ENCODE measurements around the gene MPPED1. TPM values are rescaled to one million over a fixed set of nuclear protein-coding genes. Genes with fewer than 3 reads are reported as not detected.

Gene MPPED1
- total and polyA plus RNA-seq, 9 donors = 0.21 to 4.5 (median 0.52) TPM

DNA sequence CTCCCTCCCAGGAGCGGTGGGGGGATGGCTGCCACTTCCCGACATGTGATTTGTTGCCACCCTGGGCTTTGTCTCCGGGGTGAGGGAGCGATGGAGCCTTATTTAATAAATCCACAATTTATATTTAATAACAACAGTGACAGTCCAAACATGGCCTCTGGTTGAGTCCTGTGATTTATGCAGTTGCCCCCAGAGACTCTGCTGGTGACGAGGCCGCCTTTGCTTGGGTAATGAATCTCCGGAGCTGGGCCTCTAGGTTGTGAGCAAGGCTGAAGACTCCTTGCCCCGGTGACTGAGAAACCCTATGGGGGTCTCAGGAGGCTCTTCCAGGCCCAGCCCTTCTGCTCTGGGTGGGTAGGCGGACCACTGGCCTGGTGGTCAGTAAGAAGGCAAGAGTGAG is 16.7 kb downstream of the MPPED1 start:
- Histone ChIP-seq H3K4me3 (ENCODE audit: low read length) (no peak overlapping the region), H3K9me3 (replicated peaks; ENCODE audit: control insufficient read depth, low read depth, low read length) (no peaks in the 10 kb centered on the region), H3K36me3 (ENCODE audit: control insufficient read depth, insufficient read depth, low read length) (no peaks in the 10 kb centered on the region), H3K4me1 (ENCODE audit: control insufficient read depth, insufficient read depth, low read length) (peaks cover 5% of the 10 kb centered on the region), H3K27me3 (ENCODE audit: control insufficient read depth, insufficient read depth, low read length) (peaks cover 26% of the 10 kb centered on the region), H3K27ac (ENCODE audit: low read length) (no peak overlapping the region)
- no peak for DNase-seq
- 45% methylated on average over 6 of the region's 9 CpGs for WGBS (ENCODE audit: insufficient coverage)

DNA sequence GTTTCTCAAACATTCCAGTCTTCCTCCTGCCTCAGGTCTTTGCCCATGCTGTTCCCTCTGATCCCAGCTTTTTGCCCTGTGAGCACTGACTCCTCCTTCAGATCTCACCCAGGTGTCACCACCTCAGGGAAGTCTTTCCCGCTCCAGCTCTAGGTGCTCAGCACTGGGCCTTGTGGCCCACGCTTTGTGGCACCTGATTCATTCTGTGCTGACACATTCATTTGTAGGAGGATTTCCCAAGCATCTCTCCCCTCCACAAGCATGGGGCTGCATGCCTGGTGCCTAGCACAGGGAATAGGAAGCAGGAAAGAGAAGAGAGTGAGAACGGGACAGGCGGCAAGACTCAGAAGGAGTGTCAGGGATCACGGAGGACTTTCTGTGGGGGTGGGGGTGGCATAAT is 17.6 kb downstream of the MPPED1 start:
- Histone ChIP-seq H3K4me3 (ENCODE audit: low read length) (no peak overlapping the region), H3K4me1 (ENCODE audit: control insufficient read depth, insufficient read depth, low read length) (peaks cover 5% of the 10 kb centered on the region), H3K27me3 (ENCODE audit: control insufficient read depth, insufficient read depth, low read length) (peaks cover 32% of the 10 kb centered on the region), H3K27ac (ENCODE audit: low read length) (no peak overlapping the region), H3K36me3 (ENCODE audit: control insufficient read depth, insufficient read depth, low read length) (no peaks in the 10 kb centered on the region), H3K9me3 (replicated peaks; ENCODE audit: control insufficient read depth, low read depth, low read length) (no peaks in the 10 kb centered on the region)
- 76% methylated on average over 3 of the region's 5 CpGs for WGBS (ENCODE audit: insufficient coverage)
- DNase-seq = no peak

DNA sequence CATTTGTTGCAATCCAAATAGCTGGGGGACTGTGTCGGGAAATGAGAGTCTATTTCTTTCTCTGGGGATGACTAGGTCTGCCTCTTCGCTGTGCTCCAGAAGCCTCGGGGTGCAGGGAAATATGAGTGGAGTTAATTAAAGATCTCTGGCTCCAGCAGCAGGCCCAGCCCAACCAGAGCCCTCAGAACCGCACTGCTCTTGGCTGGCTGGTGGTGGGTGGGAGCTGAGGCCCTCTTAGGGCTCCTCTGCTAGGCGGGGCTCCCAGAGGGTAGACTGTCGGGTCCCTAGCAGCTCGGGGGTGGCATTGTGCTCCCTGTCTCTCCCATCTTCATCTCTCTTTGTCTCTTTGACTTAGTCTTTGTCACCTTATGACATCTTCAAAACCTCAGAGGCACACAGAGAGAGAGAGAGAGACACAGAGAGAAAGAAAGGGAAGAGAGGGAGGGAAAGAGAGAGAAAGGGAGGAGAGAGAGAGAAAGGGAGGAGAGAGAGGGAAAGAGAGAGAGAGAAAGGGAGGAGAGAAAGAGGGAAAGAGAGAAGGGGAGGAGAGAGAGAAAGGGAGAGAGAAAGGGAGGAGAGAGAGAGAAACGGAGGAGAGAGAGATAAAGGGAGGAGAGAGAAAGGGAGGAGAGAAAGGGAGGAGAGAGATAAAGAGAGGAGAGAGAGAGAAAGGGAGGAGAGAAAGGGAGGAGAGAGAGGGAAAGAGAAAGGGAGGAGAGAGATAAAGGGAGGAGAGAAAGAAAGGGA is 20.2 kb downstream of the MPPED1 start:
- H3K4me1 ChIP-seq (ENCODE audit: control insufficient read depth, insufficient read depth, low read length) = no peaks in the 10 kb centered on the region
- H3K4me3 ChIP-seq (ENCODE audit: low read length) = no peak overlapping the region
- DNase-seq = no peak
- H3K9me3 ChIP-seq (replicated peaks; ENCODE audit: control insufficient read depth, low read depth, low read length) = no peaks in the 10 kb centered on the region
- 25% methylated on average over 5 of the region's 8 CpGs for WGBS (ENCODE audit: insufficient coverage)
- no peaks in the 10 kb centered on the region for H3K36me3 ChIP-seq (ENCODE audit: control insufficient read depth, insufficient read depth, low read length)
- peaks cover 43% of the 10 kb centered on the region for H3K27me3 ChIP-seq (ENCODE audit: control insufficient read depth, insufficient read depth, low read length)
- no peak overlapping the region for H3K27ac ChIP-seq (ENCODE audit: low read length)

DNA sequence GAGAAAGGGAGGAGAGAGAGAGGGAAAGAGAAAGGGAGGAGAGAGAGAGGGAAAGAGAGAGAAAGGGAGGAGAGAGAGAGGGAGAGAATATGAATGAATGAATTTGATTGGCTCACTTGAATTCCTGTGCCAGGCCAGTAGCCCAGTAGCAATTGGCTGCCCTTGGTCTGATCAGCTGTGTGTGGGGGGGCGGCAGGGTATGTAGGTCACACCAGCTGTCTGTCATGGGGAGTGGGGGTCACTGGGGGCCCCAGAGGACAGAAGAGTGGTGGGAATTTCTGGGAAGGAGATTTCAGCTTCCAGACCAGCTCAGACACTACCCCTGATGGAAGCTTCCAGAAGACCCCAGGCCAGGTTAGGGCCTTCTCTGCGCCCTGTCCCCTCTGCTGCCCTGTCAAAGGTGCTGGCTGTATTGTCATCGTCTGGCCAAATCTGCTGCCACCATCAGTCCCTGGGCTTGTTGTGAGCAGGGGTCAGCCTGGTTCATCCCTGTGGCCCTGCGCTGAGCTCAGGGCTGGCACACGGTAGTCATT is 21.1 kb downstream of the MPPED1 start:
- Histone ChIP-seq H3K4me3 (ENCODE audit: low read length) (no peak overlapping the region), H3K9me3 (replicated peaks; ENCODE audit: control insufficient read depth, low read depth, low read length) (no peaks in the 10 kb centered on the region), H3K36me3 (ENCODE audit: control insufficient read depth, insufficient read depth, low read length) (no peaks in the 10 kb centered on the region), H3K27me3 (ENCODE audit: control insufficient read depth, insufficient read depth, low read length) (peaks cover 43% of the 10 kb centered on the region), H3K4me1 (ENCODE audit: control insufficient read depth, insufficient read depth, low read length) (no peaks in the 10 kb centered on the region), H3K27ac (ENCODE audit: low read length) (no peak overlapping the region)
- WGBS (ENCODE audit: insufficient coverage) = 79% methylated on average over 4 of the region's 5 CpGs
- no peak for DNase-seq

DNA sequence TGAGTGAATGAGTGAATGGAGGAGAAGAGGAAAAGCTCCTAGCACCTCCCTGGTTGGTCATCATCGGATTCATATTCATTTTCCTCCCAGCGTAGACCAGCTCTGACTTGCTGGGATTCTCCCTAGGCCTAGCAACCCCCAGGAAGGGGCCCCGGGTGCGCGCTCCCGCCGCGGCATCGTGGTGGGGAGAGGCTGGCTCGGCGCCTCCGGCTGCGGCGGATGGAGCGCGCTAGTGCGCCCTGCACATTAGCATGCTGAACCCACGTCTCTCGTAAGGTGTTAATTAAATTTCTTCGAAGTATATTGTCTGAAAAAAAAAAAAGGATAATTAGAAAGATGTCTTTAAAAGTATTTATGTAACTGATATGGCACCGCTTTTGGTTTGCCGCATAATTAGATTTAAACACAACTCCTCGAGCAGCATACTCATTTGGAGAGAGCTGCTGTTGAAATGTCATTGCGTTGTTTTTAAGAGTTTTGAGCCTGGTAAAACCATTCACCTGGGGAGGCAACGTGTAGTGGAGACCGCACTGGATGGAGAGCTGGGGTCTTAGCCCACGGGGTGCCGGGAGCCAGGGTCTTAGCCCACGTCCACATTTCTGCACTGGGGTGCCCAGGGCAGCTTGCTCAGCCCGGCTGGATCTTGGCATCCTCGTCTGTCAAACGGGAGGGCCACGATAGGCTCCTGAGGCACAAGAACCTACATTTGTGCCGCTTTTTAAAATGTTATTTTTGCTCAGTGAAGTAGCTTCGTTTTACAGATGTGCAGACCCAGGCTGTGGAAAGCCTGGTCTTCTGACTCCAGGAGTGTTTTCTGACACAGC is 21.8 kb downstream of the MPPED1 start:
- H3K36me3 ChIP-seq (ENCODE audit: control insufficient read depth, insufficient read depth, low read length) = no peaks in the 10 kb centered on the region
- no peak overlapping the region for H3K27ac ChIP-seq (ENCODE audit: low read length)
- no peaks in the 10 kb centered on the region for H3K9me3 ChIP-seq (replicated peaks; ENCODE audit: control insufficient read depth, low read depth, low read length)
- WGBS (ENCODE audit: insufficient coverage) = 67% methylated on average over 22 of the region's 35 CpGs
- peaks cover 44% of the 10 kb centered on the region for H3K27me3 ChIP-seq (ENCODE audit: control insufficient read depth, insufficient read depth, low read length)
- no peak for DNase-seq
- no peak overlapping the region for H3K4me3 ChIP-seq (ENCODE audit: low read length)
- no peaks in the 10 kb centered on the region for H3K4me1 ChIP-seq (ENCODE audit: control insufficient read depth, insufficient read depth, low read length)

DNA sequence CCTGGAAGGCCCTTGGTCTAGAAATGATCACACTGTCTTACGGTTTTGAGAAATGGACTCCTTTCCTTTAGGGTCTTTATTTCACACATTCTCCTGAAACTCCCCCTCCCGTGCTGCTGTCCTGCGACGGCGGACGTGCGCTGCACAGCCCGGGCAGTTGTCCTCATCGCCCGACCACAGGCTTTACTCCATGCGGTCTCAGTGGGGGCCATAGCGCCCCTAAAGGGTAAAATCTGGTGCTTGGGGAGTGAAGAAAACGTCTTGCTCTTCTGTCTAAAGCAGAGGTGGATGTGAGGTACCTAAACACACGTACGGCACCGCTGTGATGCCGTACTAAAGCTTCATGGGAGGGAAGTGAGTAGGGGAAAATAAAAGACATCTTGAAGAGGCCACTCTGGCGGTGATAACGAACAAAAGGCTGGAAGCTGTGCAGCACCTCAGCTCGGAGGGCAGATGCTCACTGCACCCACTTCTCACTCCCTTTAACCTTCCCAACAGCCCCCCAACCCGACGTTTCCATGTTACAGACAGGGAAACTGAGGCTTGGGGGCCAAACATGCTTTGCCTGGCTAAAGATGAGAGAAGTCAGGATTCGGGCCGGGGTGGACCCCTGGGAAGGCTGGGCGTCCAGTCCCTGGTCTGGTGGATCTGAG is 22.6 kb downstream of the MPPED1 start:
- H3K27ac ChIP-seq (ENCODE audit: low read length) = no peak overlapping the region
- no peak for DNase-seq
- H3K9me3 ChIP-seq (replicated peaks; ENCODE audit: control insufficient read depth, low read depth, low read length) = no peaks in the 10 kb centered on the region
- H3K36me3 ChIP-seq (ENCODE audit: control insufficient read depth, insufficient read depth, low read length) = no peaks in the 10 kb centered on the region
- no peaks in the 10 kb centered on the region for H3K4me1 ChIP-seq (ENCODE audit: control insufficient read depth, insufficient read depth, low read length)
- H3K27me3 ChIP-seq (ENCODE audit: control insufficient read depth, insufficient read depth, low read length) = peaks cover 37% of the 10 kb centered on the region
- no peak overlapping the region for H3K4me3 ChIP-seq (ENCODE audit: low read length)
- 67% methylated on average over 16 of the region's 25 CpGs for WGBS (ENCODE audit: insufficient coverage)

DNA sequence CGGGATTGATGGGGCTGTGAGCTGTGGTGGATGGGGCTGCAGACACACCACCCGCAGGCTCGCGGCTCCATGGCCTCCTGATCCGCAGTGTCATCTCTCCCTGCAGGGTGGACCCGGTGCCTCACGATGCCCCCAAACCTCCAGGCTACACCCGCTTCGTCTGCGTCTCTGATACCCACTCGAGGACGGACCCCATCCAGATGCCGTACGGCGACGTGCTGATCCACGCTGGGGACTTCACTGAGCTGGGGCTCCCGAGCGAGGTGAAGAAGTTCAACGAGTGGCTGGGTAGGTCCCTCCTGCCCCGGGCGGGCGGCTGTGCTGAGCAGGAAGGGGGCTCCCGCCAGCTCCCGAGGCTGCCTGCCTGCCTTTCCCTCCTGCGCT is 23.1 kb downstream of the MPPED1 start:
- Histone ChIP-seq H3K27ac (ENCODE audit: low read length) (no peak overlapping the region), H3K27me3 (ENCODE audit: control insufficient read depth, insufficient read depth, low read length) (peaks cover 33% of the 10 kb centered on the region), H3K4me3 (ENCODE audit: low read length) (no peak overlapping the region), H3K36me3 (ENCODE audit: control insufficient read depth, insufficient read depth, low read length) (no peaks in the 10 kb centered on the region), H3K9me3 (replicated peaks; ENCODE audit: control insufficient read depth, low read depth, low read length) (no peaks in the 10 kb centered on the region), H3K4me1 (ENCODE audit: control insufficient read depth, insufficient read depth, low read length) (no peaks in the 10 kb centered on the region)
- WGBS (ENCODE audit: insufficient coverage) = 88% methylated on average over 26 of the region's 26 CpGs
- no peak for DNase-seq

DNA sequence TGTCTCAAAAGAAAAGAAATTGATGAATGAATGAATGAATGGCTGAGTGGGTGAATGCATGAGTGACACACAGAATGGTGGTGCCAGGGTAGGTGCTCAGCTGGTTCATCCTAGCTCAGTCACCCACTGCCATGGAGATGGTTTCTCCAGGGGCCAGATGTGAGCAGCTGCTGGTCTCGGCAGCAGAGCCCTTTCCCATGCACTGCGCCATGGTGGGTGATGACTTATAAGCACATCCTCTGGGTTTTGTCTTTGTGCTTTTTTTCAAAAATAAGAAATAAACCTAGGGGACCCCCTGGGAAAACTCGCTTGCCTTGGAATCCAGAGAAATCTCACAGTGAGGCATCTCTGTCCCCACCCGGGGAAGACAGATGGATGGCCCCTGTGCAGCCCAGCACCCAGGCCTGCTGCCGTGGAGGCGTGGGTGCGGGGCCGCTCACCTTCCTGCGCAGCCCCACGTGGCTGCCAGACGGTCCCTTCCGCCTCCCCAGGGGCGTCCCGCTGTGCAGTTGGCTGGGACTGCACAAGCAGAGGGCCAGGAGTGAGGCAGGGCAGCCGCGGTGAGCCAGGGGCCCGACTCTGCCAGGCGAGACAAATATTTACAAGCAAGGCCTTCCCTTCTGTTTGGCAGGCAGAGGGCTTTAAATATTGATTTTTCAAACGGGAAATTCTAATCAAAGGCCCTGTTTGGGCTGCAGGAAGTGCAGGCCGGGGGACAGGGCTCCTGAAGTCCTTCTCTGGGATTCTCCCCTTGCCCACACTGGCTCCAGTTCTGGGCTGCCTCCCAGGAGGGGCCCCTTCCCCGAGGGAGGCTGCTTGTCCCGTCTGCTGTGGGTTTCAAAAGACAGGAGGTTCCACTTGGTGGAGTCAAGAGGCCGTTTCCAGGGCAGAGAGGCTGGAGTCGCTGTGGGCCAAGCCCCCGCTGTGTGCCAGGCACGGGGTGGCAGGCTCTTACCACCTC is 24.3 kb downstream of the MPPED1 start:
- Histone ChIP-seq H3K4me1 (ENCODE audit: control insufficient read depth, insufficient read depth, low read length) (no peaks in the 10 kb centered on the region), H3K27ac (ENCODE audit: low read length) (no peak overlapping the region), H3K4me3 (ENCODE audit: low read length) (no peak overlapping the region), H3K27me3 (ENCODE audit: control insufficient read depth, insufficient read depth, low read length) (peaks cover 29% of the 10 kb centered on the region), H3K9me3 (replicated peaks; ENCODE audit: control insufficient read depth, low read depth, low read length) (no peaks in the 10 kb centered on the region), H3K36me3 (ENCODE audit: control insufficient read depth, insufficient read depth, low read length) (no peaks in the 10 kb centered on the region)
- 59% methylated on average over 20 of the region's 26 CpGs for WGBS (ENCODE audit: insufficient coverage)
- DNase-seq = no peak

DNA sequence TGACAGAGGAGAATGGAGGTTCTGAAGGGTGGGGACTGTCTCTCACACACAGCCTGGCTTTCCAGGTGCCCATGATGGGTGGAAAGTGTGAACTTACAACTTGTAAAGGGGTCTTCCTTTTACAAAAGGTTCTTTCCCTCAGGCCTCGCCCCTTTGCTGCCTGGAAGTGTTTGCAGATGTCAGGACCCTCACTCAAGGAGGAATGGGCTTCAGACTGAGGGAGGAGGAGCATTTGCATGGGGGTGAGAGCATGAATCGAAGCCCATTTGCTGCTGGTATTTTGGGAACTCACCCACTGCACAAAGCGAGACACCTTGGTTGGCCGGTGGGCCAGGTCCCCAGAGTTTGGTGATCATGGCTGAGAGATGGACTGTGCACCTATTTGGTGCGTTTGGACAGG is 25.1 kb downstream of the MPPED1 start:
- DNase-seq = no peak
- Histone ChIP-seq H3K4me1 (ENCODE audit: control insufficient read depth, insufficient read depth, low read length) (no peaks in the 10 kb centered on the region), H3K27ac (ENCODE audit: low read length) (no peak overlapping the region), H3K27me3 (ENCODE audit: control insufficient read depth, insufficient read depth, low read length) (peaks cover 25% of the 10 kb centered on the region), H3K36me3 (ENCODE audit: control insufficient read depth, insufficient read depth, low read length) (no peaks in the 10 kb centered on the region), H3K9me3 (replicated peaks; ENCODE audit: control insufficient read depth, low read depth, low read length) (no peaks in the 10 kb centered on the region), H3K4me3 (ENCODE audit: low read length) (no peak overlapping the region)
- WGBS (ENCODE audit: insufficient coverage) = 100% methylated on average over 1 of the region's 5 CpGs
